IMR-90 (cell line): ENCODE results near the gene PRKAG3. TPM values are rescaled to one million over a fixed set of nuclear protein-coding genes. Genes with fewer than 3 reads are reported as not detected.

Source experiments
- ATAC-seq: fragments of 200-7000 bp; cut with Tn5 transposase; 2 replicates; pipeline ENCODE4 v1.9.1; 2020; ENCODE audit warnings: low read depth, mild to moderate bottlenecking, moderate library complexity
- BruUV-seq: library from RNA; stranded (reverse); fragments of 400-500 nt; replicated peaks from 2 replicates; lab custom pipeline; 2021; lab: Mats Ljungman, UMichigan
- CTCF ChIA-PET: fragments of 300-600 bp; formaldehyde crosslinking; extraction: SDS; loops from one replicate; lab custom pipeline; 2021; ENCODE audit warnings: antibody characterized with exemption; lab: Yijun Ruan, JAX
- POLR2A ChIA-PET: fragments of 300-600 bp; sonication (Branson Sonifier 250); formaldehyde crosslinking; loops from one replicate; lab custom pipeline; 2022; ENCODE audit warnings: antibody characterized with exemption; ENCODE audit not compliant: unreplicated experiment; lab: Charles Lee
- DNase-seq: peaks from one replicate; pipeline ENCODE4 v3.0.0; 2013
- H2AFZ ChIP-seq: replicated peaks from 2 replicates; pipeline ENCODE3; 2013; ENCODE audit warnings: low read length, mild to moderate bottlenecking; ENCODE audit not compliant: poor library complexity
- H2AK5ac ChIP-seq: 2 replicates; pipeline ENCODE4 v1.6.1; 2013; ENCODE audit warnings: low read depth, low read length, inconsistent platforms
- H2AK9ac ChIP-seq: replicated peaks from 2 replicates; pipeline ENCODE3; 2013; ENCODE audit warnings: mild to moderate bottlenecking, low read depth, low read length, moderate library complexity; ENCODE audit not compliant: poor library complexity
- H2BK120ac ChIP-seq: 2 replicates; pipeline ENCODE4 v1.6.1; 2013; ENCODE audit warnings: low read depth, low read length, inconsistent platforms
- H2BK15ac ChIP-seq: 3 replicates; pipeline ENCODE4 v1.6.1; 2013; ENCODE audit warnings: low read depth, low read length, inconsistent platforms
- H2BK20ac ChIP-seq: 2 replicates; pipeline ENCODE4 v1.6.1; 2013; ENCODE audit warnings: low read depth, mild to moderate bottlenecking, inconsistent platforms, low read length, moderate library complexity
- H2BK5ac ChIP-seq: 2 replicates; pipeline ENCODE4 v1.6.1; 2013; ENCODE audit warnings: mild to moderate bottlenecking, low read depth, low read length, inconsistent platforms; ENCODE audit not compliant: poor library complexity, severe bottlenecking
- H3K14ac ChIP-seq: replicated peaks from 2 replicates; pipeline ENCODE4 v1.6.1; 2013; ENCODE audit warnings: low read depth, low read length, inconsistent platforms
- H3K18ac ChIP-seq: 2 replicates; pipeline ENCODE4 v1.6.1; 2013; ENCODE audit warnings: low read depth, low read length, control low read depth
- H3K23ac ChIP-seq: 2 replicates; pipeline ENCODE4 v1.6.1; 2013; ENCODE audit warnings: low read depth, low read length, inconsistent platforms
- H3K27ac ChIP-seq: 2 replicates; pipeline ENCODE4 v1.5.1; 2013; ENCODE audit warnings: mild to moderate bottlenecking, control low read depth, low read length; ENCODE audit not compliant: insufficient read depth
- H3K27me3 ChIP-seq: 2 replicates; pipeline ENCODE4 v1.6.1; 2013; ENCODE audit warnings: low read length; ENCODE audit not compliant: control insufficient read depth, insufficient read depth
- H3K36me3 ChIP-seq: 2 replicates; pipeline ENCODE4 v1.6.1; 2013; ENCODE audit warnings: low read length, mixed read lengths; ENCODE audit not compliant: control insufficient read depth, insufficient read depth
- H3K4ac ChIP-seq: 2 replicates; pipeline ENCODE4 v1.6.1; 2013; ENCODE audit warnings: low read depth, low read length, inconsistent platforms
- H3K4me1 ChIP-seq: 2 replicates; pipeline ENCODE4 v1.6.1; 2013; ENCODE audit warnings: low read length, mixed read lengths; ENCODE audit not compliant: control insufficient read depth, insufficient read depth
- H3K4me2 ChIP-seq: 2 replicates; pipeline ENCODE4 v1.6.1; 2013; ENCODE audit warnings: low read depth, mild to moderate bottlenecking, control low read depth, low read length, moderate library complexity
- H3K4me3 ChIP-seq: 2 replicates; pipeline ENCODE4 v1.5.1; 2013; ENCODE audit warnings: low read depth, mild to moderate bottlenecking, control low read depth, low read length, moderate library complexity; ENCODE audit not compliant: insufficient read depth
- H3K56ac ChIP-seq: 2 replicates; pipeline ENCODE4 v1.6.1; 2013; ENCODE audit warnings: low read length, inconsistent platforms; ENCODE audit not compliant: insufficient read depth; ENCODE audit errors: extremely low read depth
- H3K79me1 ChIP-seq, 2 experiments: 2 replicates each; pipeline ENCODE4 v1.6.1; 2013; ENCODE audit warnings: low read length in 2 of 2, inconsistent platforms in 1 of 2, low read depth in 1 of 2
- H3K9ac ChIP-seq: 2 replicates; pipeline ENCODE4 v1.6.1; 2013; ENCODE audit warnings: low read depth, low read length, control low read depth
- H3K9me1 ChIP-seq: 2 replicates; pipeline ENCODE4 v1.6.1; 2013; ENCODE audit warnings: low read length, inconsistent platforms; ENCODE audit not compliant: insufficient read depth
- H3K9me3 ChIP-seq: 2 replicates; pipeline ENCODE4 v1.6.1; 2013; ENCODE audit warnings: low read length; ENCODE audit not compliant: control insufficient read depth, insufficient read depth
- H4K20me1 ChIP-seq: 2 replicates; pipeline ENCODE4 v1.6.1; 2013; ENCODE audit warnings: low read length, inconsistent platforms; ENCODE audit not compliant: insufficient read depth
- H4K5ac ChIP-seq: 2 replicates; pipeline ENCODE4 v1.6.1; 2013; ENCODE audit warnings: mild to moderate bottlenecking, low read depth, low read length, control low read depth
- H4K8ac ChIP-seq, 2 experiments: 2 replicates each; pipeline ENCODE4 v1.6.1; 2013; ENCODE audit warnings: low read depth in 2 of 2, low read length in 2 of 2, control low read depth in 1 of 2, inconsistent platforms in 1 of 2
- H4K91ac ChIP-seq: 2 replicates; pipeline ENCODE4 v1.6.1; 2013; ENCODE audit warnings: low read depth, low read length, inconsistent platforms; ENCODE audit not compliant: insufficient read depth
- BHLHE40 ChIP-seq: fragments of 150-350 bp; IDR thresholded peaks from 2 replicates; pipeline ENCODE4 v1.6.1; 2016; ENCODE audit warnings: mild to moderate bottlenecking, low read depth, low read length
- CEBPB ChIP-seq: IDR thresholded peaks from 2 replicates; pipeline ENCODE4 v1.6.1; 2012; ENCODE audit warnings: low read depth, low read length, improper control_type of control experiment
- CHD1 ChIP-seq: IDR thresholded peaks from 2 replicates; pipeline ENCODE4 v1.6.1; 2012; ENCODE audit warnings: low read depth, low read length, improper control_type of control experiment
- ELK1 ChIP-seq: fragments of 150-350 bp; IDR thresholded peaks from 2 replicates; pipeline ENCODE4 v1.6.1; 2016; ENCODE audit warnings: low read depth, mild to moderate bottlenecking, low read length, moderate library complexity, borderline replicate concordance
- FOS ChIP-seq: fragments of 150-350 bp; IDR thresholded peaks from 2 replicates; pipeline ENCODE4 v1.6.1; 2016; ENCODE audit warnings: low read depth, low read length
- MAZ ChIP-seq: IDR thresholded peaks from 2 replicates; pipeline ENCODE4 v1.6.1; 2012; ENCODE audit warnings: low read depth, mild to moderate bottlenecking, low read length, improper control_type of control experiment, moderate library complexity, borderline replicate concordance
- MXI1 ChIP-seq: IDR thresholded peaks from 2 replicates; pipeline ENCODE4 v1.6.1; 2012; ENCODE audit warnings: low read depth, mild to moderate bottlenecking, low read length, moderate library complexity, borderline replicate concordance
- NFE2L2 ChIP-seq: fragments of 150-350 bp; IDR thresholded peaks from 2 replicates; pipeline ENCODE4 v1.6.1; 2016; ENCODE audit warnings: low read depth, mild to moderate bottlenecking, low read length
- RAD21 ChIP-seq: IDR thresholded peaks from 2 replicates; pipeline ENCODE4 v1.6.1; 2012; ENCODE audit warnings: low read length, improper control_type of control experiment
- RCOR1 ChIP-seq: IDR thresholded peaks from 2 replicates; pipeline ENCODE4 v1.6.1; 2012; ENCODE audit warnings: mild to moderate bottlenecking, low read length, improper control_type of control experiment; ENCODE audit not compliant: insufficient replicate concordance
- RFX5 ChIP-seq: IDR thresholded peaks from 2 replicates; pipeline ENCODE4 v1.8.0; 2012; ENCODE audit warnings: low read depth, mild to moderate bottlenecking, low read length, moderate library complexity
- SMC3 ChIP-seq: fragments of 150-350 bp; IDR thresholded peaks from 2 replicates; pipeline ENCODE4 v1.6.1; 2016; ENCODE audit warnings: low read depth, mild to moderate bottlenecking, antibody characterized with exemption, low read length, moderate library complexity
- WGBS, 2 experiments: methylation state at CpG; one replicate each; pipeline versions ENCODE4 v1.1.5 to v1.1.7; 2013; ENCODE audit warnings: missing lambda C conversion rate in 2 of 2; ENCODE audit not compliant: insufficient read length in 1 of 2; ENCODE audit errors: extremely low coverage in 2 of 2; 5-methylcytosine and 5-hydroxymethylcytosine counted together
- dilution Hi-C: fragments of 300-500 bp; cut with HindIII; formaldehyde crosslinking; loops from one replicate; pipeline ENCODE4 v1.14.3; 2018; ENCODE audit warnings: low sequenced_read_pairs; ENCODE audit not compliant: unreplicated experiment
- in situ Hi-C: fragments of 300-500 bp; cut with MboI; formaldehyde crosslinking; loops from 3 replicates; pipeline ENCODE4 v1.14.3; 2019; ENCODE audit warnings: low sequenced_read_pairs, inconsistent platforms, mixed read lengths
- intact Hi-C: fragments of 100-400 bp; cut with micrococcal nuclease; formaldehyde crosslinking; loops from 2 replicates; pipeline ENCODE4 v1.10.0; 2022
- polyA plus RNA-seq, 3 experiments: library from polyadenylated mRNA; depleted of rRNA; stranded (reverse); fragments of >200 nt; gene quantifications; 2 replicates each; pipeline ENCODE4 v1.2.3, GENCODE V29; 2012; ENCODE audit warnings: low replicate concordance in 1 of 3
- total RNA-seq: library from RNA; depleted of rRNA; stranded (reverse); fragments of >200 nt; gene quantifications from 2 replicates; pipeline ENCODE4 v1.2.3, GENCODE V29; 2012
- TF ChIP-seq, protein P1 (sequence below): conservative IDR thresholded peaks from 2 replicates; pipeline ENCODE4 v1.5.1; 2012; ENCODE audit warnings: mild to moderate bottlenecking, low read depth, low read length, improper control_type of control experiment

Gene PRKAG3
- total and polyA plus RNA-seq, 2 of the 4 experiments (the other 2 are of a cell fraction) = not detected

GRCh38 chr2:218872645-218873358, 41.2 kb upstream of the PRKAG3 start:
- H3K79me1 ChIP-seq = no peaks in the 10 kb centered on the region
- no peak overlapping the region for H3K9ac ChIP-seq
- H3K4ac ChIP-seq = no peak overlapping the region
- POLR2A ChIA-PET = no interaction called here
- no peak overlapping the region for H3K4me3 ChIP-seq
- no peak overlapping the region for H2BK15ac ChIP-seq
- no peak overlapping the region for H2BK20ac ChIP-seq
- DNase-seq (no peak), ATAC-seq (no peak)
- H2AK5ac ChIP-seq = no peak overlapping the region
- no peak overlapping the region for H3K18ac ChIP-seq
- WGBS, 2 experiments = 0% methylated on average over 3 of the region's 22 CpGs; no CpG with 5 or more reads in 1 of the 2 experiments
- CTCF ChIA-PET = no interaction called here
- H4K5ac ChIP-seq = no peak overlapping the region
- H3K56ac ChIP-seq = no peak overlapping the region
- no peak for TF ChIP-seq ELK1
- TF ChIP-seq SMC3 = no peak
- TF ChIP-seq RAD21 = no peak
- no peak for TF ChIP-seq MAZ
- TF ChIP-seq RFX5 = no peak
- no peak for TF ChIP-seq MXI1
- no peak for TF ChIP-seq NFE2L2
- TF ChIP-seq CEBPB = no peak
- no peak for TF ChIP-seq FOS
- TF ChIP-seq, protein P1, sequence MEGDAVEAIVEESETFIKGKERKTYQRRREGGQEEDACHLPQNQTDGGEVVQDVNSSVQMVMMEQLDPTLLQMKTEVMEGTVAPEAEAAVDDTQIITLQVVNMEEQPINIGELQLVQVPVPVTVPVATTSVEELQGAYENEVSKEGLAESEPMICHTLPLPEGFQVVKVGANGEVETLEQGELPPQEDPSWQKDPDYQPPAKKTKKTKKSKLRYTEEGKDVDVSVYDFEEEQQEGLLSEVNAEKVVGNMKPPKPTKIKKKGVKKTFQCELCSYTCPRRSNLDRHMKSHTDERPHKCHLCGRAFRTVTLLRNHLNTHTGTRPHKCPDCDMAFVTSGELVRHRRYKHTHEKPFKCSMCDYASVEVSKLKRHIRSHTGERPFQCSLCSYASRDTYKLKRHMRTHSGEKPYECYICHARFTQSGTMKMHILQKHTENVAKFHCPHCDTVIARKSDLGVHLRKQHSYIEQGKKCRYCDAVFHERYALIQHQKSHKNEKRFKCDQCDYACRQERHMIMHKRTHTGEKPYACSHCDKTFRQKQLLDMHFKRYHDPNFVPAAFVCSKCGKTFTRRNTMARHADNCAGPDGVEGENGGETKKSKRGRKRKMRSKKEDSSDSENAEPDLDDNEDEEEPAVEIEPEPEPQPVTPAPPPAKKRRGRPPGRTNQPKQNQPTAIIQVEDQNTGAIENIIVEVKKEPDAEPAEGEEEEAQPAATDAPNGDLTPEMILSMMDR = no peak
- TF ChIP-seq RCOR1 = no peak
- no peak for TF ChIP-seq CHD1
- no peak for TF ChIP-seq BHLHE40
- intact Hi-C loops (no loop called here), in situ Hi-C loops (no loop called here), dilution Hi-C loops (no loop called here)
- no peak overlapping the region for H2BK5ac ChIP-seq
- H2AK9ac ChIP-seq = no peak overlapping the region
- no peaks in the 10 kb centered on the region for H3K36me3 ChIP-seq
- H3K4me2 ChIP-seq = no peak overlapping the region
- H3K14ac ChIP-seq = no peak overlapping the region
- H4K8ac ChIP-seq = no peak overlapping the region
- no peak overlapping the region for H3K23ac ChIP-seq
- peak overlapping the region; percentile 46 for H2AFZ ChIP-seq
- peaks cover 2% of the 10 kb centered on the region for H3K9me3 ChIP-seq
- H3K27ac ChIP-seq = no peak overlapping the region
- H3K4me1 ChIP-seq = no peaks in the 10 kb centered on the region
- no peak overlapping the region for H2BK120ac ChIP-seq
- H4K20me1 ChIP-seq = no peaks in the 10 kb centered on the region
- no TSS peak for BruUV-seq
- no peaks in the 10 kb centered on the region for H3K9me1 ChIP-seq
- H4K91ac ChIP-seq = no peak overlapping the region
- H3K27me3 ChIP-seq = peaks cover 91% of the 10 kb centered on the region
